ENCODE measurements around the gene FBXO44. TPM values are rescaled to one million over a fixed set of nuclear protein-coding genes. Genes with fewer than 3 reads are reported as not detected.

FBXO44 gene
- total RNA-seq, 1 experiment from 2014 or later, result 34.9 TPM

- Mint-ChIP-seq H3K9me3 (no peaks in the 10 kb centered on the region), H3K4me3 (no peak overlapping the region), H3K36me3 (no peaks in the 10 kb centered on the region), H3K27ac (no peak overlapping the region; the same call in 1 of the 2 replicates), H3K27me3 (ENCODE audit: low read depth) (no peaks in the 10 kb centered on the region; the same call in 1 of the 2 replicates), H3K4me1 (peaks cover 4% of the 10 kb centered on the region; the same call in 1 of the 2 replicates)
- CTCF ChIA-PET, result interaction anchor here (0.5 to 2.4 kb wide), 11 partner anchors 9 to 139 kb away, joined by 3 to 10 read pairs (median 3); partner anchors contain the start of genes DISP3 and FBXO6
- no peak for TF ChIP-seq GABPB1 (CRISPR knock-in tag; IDR thresholded peaks at IDR 0.05)
- no peak for TF ChIP-seq ATF1 (CRISPR knock-in tag; IDR thresholded peaks at IDR 0.05)
- TF ChIP-seq ATF2 (CRISPR knock-in tag; IDR thresholded peaks at IDR 0.05; ENCODE audit: borderline replicate concordance, low read depth), result no peak
- no peak for TF ChIP-seq JAZF1 (CRISPR knock-in tag; IDR thresholded peaks at IDR 0.05)
- no peak for TF ChIP-seq CBFB (CRISPR knock-in tag; IDR thresholded peaks at IDR 0.05; ENCODE audit: low read depth)
- no peak for TF ChIP-seq GRHL2 (CRISPR knock-in tag; IDR thresholded peaks at IDR 0.05; ENCODE audit: insufficient replicate concordance, severe bottlenecking)
- TF ChIP-seq PRRX2 (CRISPR knock-in tag; IDR thresholded peaks at IDR 0.05), result no peak
- no peak for TF ChIP-seq ERG (CRISPR knock-in tag; IDR thresholded peaks at IDR 0.05)
- no peak for TF ChIP-seq ZNF232 (CRISPR knock-in tag; IDR thresholded peaks at IDR 0.05)
- no peak for TF ChIP-seq ZNF219 (CRISPR knock-in tag; IDR thresholded peaks at IDR 0.05; ENCODE audit: borderline replicate concordance)
- no peak for TF ChIP-seq PRDM15 (CRISPR knock-in tag; IDR thresholded peaks at IDR 0.05)
- no peak for TF ChIP-seq SMAD3 (CRISPR knock-in tag; IDR thresholded peaks at IDR 0.05; ENCODE audit: borderline replicate concordance)
- TF ChIP-seq ATF6 (CRISPR knock-in tag; IDR thresholded peaks at IDR 0.05), result no peak
- no peak for TF ChIP-seq FOXK1 (CRISPR knock-in tag; IDR thresholded peaks at IDR 0.05)
- no peak for TF ChIP-seq ZNF671 (CRISPR knock-in tag; IDR thresholded peaks at IDR 0.05)
- no peak for TF ChIP-seq ESRRA (CRISPR knock-in tag; IDR thresholded peaks at IDR 0.05; ENCODE audit: borderline replicate concordance)
- TF ChIP-seq MXD4 (CRISPR knock-in tag; IDR thresholded peaks at IDR 0.05; ENCODE audit: borderline replicate concordance), result no peak
- no peak for TF ChIP-seq KAT7 (CRISPR knock-in tag; IDR thresholded peaks at IDR 0.05; ENCODE audit: borderline replicate concordance)
- POLR2A ChIA-PET, result no interaction called here
- ATAC-seq (no peak; the same call in 1 of the 2 replicates), DNase-seq (ENCODE audit: low spot score) (no peak)
Observed at GRCh38 chr1:11617314-11617713, 37.4 kb upstream of the FBXO44 start.

- Mint-ChIP-seq H3K36me3 (no peaks in the 10 kb centered on the region), H3K9me3 (no peaks in the 10 kb centered on the region), H3K4me3 (no peak overlapping the region), H3K27me3 (ENCODE audit: low read depth) (no peaks in the 10 kb centered on the region; the same call in 1 of the 2 replicates), H3K27ac (no peak overlapping the region), H3K4me1 (peaks cover 4% of the 10 kb centered on the region; the same call in 1 of the 2 replicates)
- TF ChIP-seq TEAD1 (CRISPR knock-in tag; IDR thresholded peaks at IDR 0.05) (no peak), MXD4 (CRISPR knock-in tag; IDR thresholded peaks at IDR 0.05; ENCODE audit: borderline replicate concordance) (no peak), ZMAT4 (CRISPR knock-in tag; IDR thresholded peaks at IDR 0.05) (no peak), KAT7 (CRISPR knock-in tag; IDR thresholded peaks at IDR 0.05; ENCODE audit: borderline replicate concordance) (no peak), ZNF423 (CRISPR knock-in tag; IDR thresholded peaks at IDR 0.05) (no peak), ATF6 (CRISPR knock-in tag; IDR thresholded peaks at IDR 0.05) (no peak), ATF2 (CRISPR knock-in tag; IDR thresholded peaks at IDR 0.05; ENCODE audit: borderline replicate concordance, low read depth) (no peak), OVOL2 (CRISPR knock-in tag; IDR thresholded peaks at IDR 0.05; ENCODE audit: borderline replicate concordance) (no peak)
- POLR2A ChIA-PET, result no interaction called here
- ATAC-seq, result no peak
- DNase-seq (ENCODE audit: low spot score), result no peak
- CTCF ChIA-PET, result interaction anchor here (0.5 to 2.4 kb wide), 8 partner anchors 24 to 139 kb away, joined by 3 to 10 read pairs (median 6); partner anchors contain the start of gene DISP3
Observed at GRCh38 chr1:11617741-11618140, 36.9 kb upstream of the FBXO44 start.

Data from WTC11 (cell line).